CD4-positive, alpha-beta T cell (primary cell): ENCODE results near the gene NADK2. TPM values are rescaled to one million over a fixed set of nuclear protein-coding genes. Genes with fewer than 3 reads are reported as not detected.

Experiments
- ATAC-seq: fragments of 200-7000 bp; cut with Tn5 transposase; one replicate; pipeline ENCODE4 v1.10.0; 2022; ENCODE audit warnings: mild to moderate bottlenecking; ENCODE audit not compliant: poor library complexity
- CTCF ChIA-PET: fragments of 350-600 bp; sonication (Branson Sonifier 250); formaldehyde crosslinking; loops from one replicate; lab custom pipeline; 2021; ENCODE audit warnings: antibody characterized with exemption, inconsistent platforms; lab: Charles Lee
- POLR2A ChIA-PET: fragments of 350-600 bp; sonication (Branson Sonifier 250); formaldehyde crosslinking; loops from one replicate; lab custom pipeline; 2021; ENCODE audit warnings: antibody characterized with exemption, inconsistent platforms; lab: Charles Lee
- DNase-seq, 14 experiments: peaks; one replicate each; pipeline ENCODE4 v3.0.0-alpha.2; 2013 to 2020; ENCODE audit warnings: mixed read lengths in 2 of 14
- H3K27ac ChIP-seq, 2 donors: one replicate each; pipeline versions ENCODE4 v1.5.1 to v1.7.0; 2013; ENCODE audit warnings: low read length in 2 of 2, low read depth in 1 of 2, mild to moderate bottlenecking in 1 of 2
- H3K27me3 ChIP-seq, 2 experiments: 1 replicate in 1 of 2; 2 replicates in 1 of 2; pipeline versions ENCODE4 v1.6.1 to v1.7.0; 2013; ENCODE audit warnings: low read length in 2 of 2, control low read depth in 1 of 2, mild to moderate bottlenecking in 1 of 2, moderate library complexity in 1 of 2; ENCODE audit not compliant: insufficient read depth in 2 of 2, control insufficient read depth in 1 of 2
- H3K36me3 ChIP-seq: one replicate; pipeline ENCODE4 v1.6.1; 2013; ENCODE audit warnings: low read length, control low read depth; ENCODE audit not compliant: insufficient read depth
- H3K4me1 ChIP-seq: one replicate; pipeline ENCODE4 v1.6.1; 2013; ENCODE audit warnings: low read length, control low read depth; ENCODE audit not compliant: insufficient read depth
- H3K4me3 ChIP-seq: one replicate; pipeline ENCODE4 v1.5.1; 2013; ENCODE audit warnings: mild to moderate bottlenecking, low read length, moderate library complexity
- H3K9me3 ChIP-seq, 2 experiments: 1 replicate in 1 of 2; 2 replicates in 1 of 2; pipeline versions ENCODE4 v1.6.1 to v1.7.0; 2013; ENCODE audit warnings: low read length in 2 of 2, mild to moderate bottlenecking in 2 of 2, control low read depth in 1 of 2, moderate library complexity in 1 of 2; ENCODE audit not compliant: control insufficient read depth in 1 of 2, insufficient read depth in 1 of 2
- H3K27ac Mint-ChIP-seq: one replicate; pipeline ENCODE4 v1.8.0; 2020; ENCODE audit warnings: mixed read lengths
- H3K27me3 Mint-ChIP-seq: one replicate; pipeline ENCODE4 v1.8.0; 2021; ENCODE audit warnings: mixed read lengths
- H3K36me3 Mint-ChIP-seq: one replicate; pipeline ENCODE4 v1.8.0; 2021; ENCODE audit warnings: low read depth, mixed read lengths
- H3K4me1 Mint-ChIP-seq: one replicate; pipeline ENCODE4 v1.8.0; 2021; ENCODE audit warnings: low read depth, mixed read lengths
- H3K4me3 Mint-ChIP-seq: one replicate; pipeline ENCODE4 v1.8.0; 2020; ENCODE audit warnings: mild to moderate bottlenecking, mixed read lengths
- H3K9me3 Mint-ChIP-seq: one replicate; pipeline ENCODE4 v1.8.0; 2020; ENCODE audit warnings: mixed read lengths
- CTCF ChIP-seq: fragments of 200-600 bp; IDR thresholded peaks from one replicate; pipeline ENCODE4 v1.8.0; 2022; ENCODE audit warnings: antibody characterized with exemption, mild to moderate bottlenecking
- intact Hi-C, 2 experiments: fragments of 100-400 bp; cut with DNase I in 1 of 2; cut with micrococcal nuclease in 1 of 2; formaldehyde crosslinking; loops; one replicate each; pipeline versions ENCODE4 v1.15.1 to v1.9.0; 2023 to 2025; cut with DNase I, micrococcal nuclease
- total RNA-seq, 174 experiments: library from RNA in 2 of 174; stranded (reverse) in 2 of 174; gene quantifications; one replicate each; pipeline ENCODE4 v1.2.3 and lab custom pipeline; 2021 to 2026

NADK2 gene
- total RNA-seq, 2 experiments from 2014 or later = 12.5 to 13.3 TPM

GRCh38 chr5:36164461-36164860 lies 77.3 kb downstream of the NADK2 start:
- Histone ChIP-seq H3K4me1 (peaks cover 5% of the 10 kb centered on the region), H3K36me3 (peaks cover 69% of the 10 kb centered on the region), H3K27ac (no peak overlapping the region), H3K4me3 (no peak overlapping the region), H3K9me3 (no peaks in the 10 kb centered on the region), H3K27me3 (no peaks in the 10 kb centered on the region)
- H3K27ac Mint-ChIP-seq = no peak overlapping the region
- TF ChIP-seq CTCF = no peak
- DNase-seq (no peak), ATAC-seq (no peak)
- intact Hi-C loops = no loop called here
- H3K36me3 Mint-ChIP-seq = peaks cover 97% of the 10 kb centered on the region
- H3K4me3 Mint-ChIP-seq = no peak overlapping the region
- H3K27me3 Mint-ChIP-seq = no peaks in the 10 kb centered on the region
- CTCF ChIA-PET = interaction anchor here (1.2 kb wide), 1 partner anchor 77 kb away, joined by 3 read pairs; the partner anchor contains the start of gene NADK2
- H3K9me3 Mint-ChIP-seq = no peaks in the 10 kb centered on the region
- H3K4me1 Mint-ChIP-seq = peaks cover 33% of the 10 kb centered on the region
- POLR2A ChIA-PET = no interaction called here

- Histone ChIP-seq H3K4me3 (no peak overlapping the region), H3K36me3 (peaks cover 76% of the 10 kb centered on the region), H3K27me3 (no peaks in the 10 kb centered on the region), H3K27ac (no peak overlapping the region), H3K4me1 (no peaks in the 10 kb centered on the region), H3K9me3 (no peaks in the 10 kb centered on the region)
- Mint-ChIP-seq H3K36me3 (peaks cover 97% of the 10 kb centered on the region), H3K9me3 (no peaks in the 10 kb centered on the region), H3K27ac (no peak overlapping the region), H3K4me1 (peaks cover 32% of the 10 kb centered on the region), H3K4me3 (no peak overlapping the region), H3K27me3 (no peaks in the 10 kb centered on the region)
- ChIA-PET POLR2A (interaction anchor here (1.8 kb wide), 1 partner anchor 11 kb away, joined by 6 read pairs; the partner anchor contains the start of genes LMBRD2 and SKP2), CTCF (interaction anchor here (1.2 kb wide), 1 partner anchor 79 kb away, joined by 3 read pairs; the partner anchor contains the start of gene NADK2)
- no peak for TF ChIP-seq CTCF
- ATAC-seq = no peak
- DNase-seq = no peak
- intact Hi-C loops = no loop called here
Measured at GRCh38 chr5:36162810-36163486, 78.8 kb downstream of the NADK2 start.

GRCh38 chr5:36161361-36161760 lies 80.4 kb downstream of the NADK2 start:
- H3K9me3 Mint-ChIP-seq = no peaks in the 10 kb centered on the region
- Histone ChIP-seq H3K9me3 (no peaks in the 10 kb centered on the region), H3K4me1 (peaks cover under 1% of the 10 kb centered on the region), H3K27ac (no peak overlapping the region), H3K4me3 (no peak overlapping the region), H3K36me3 (peaks cover 77% of the 10 kb centered on the region), H3K27me3 (no peaks in the 10 kb centered on the region)
- H3K27ac Mint-ChIP-seq = no peak overlapping the region
- peaks cover 97% of the 10 kb centered on the region for H3K36me3 Mint-ChIP-seq
- peaks cover 30% of the 10 kb centered on the region for H3K4me1 Mint-ChIP-seq
- H3K27me3 Mint-ChIP-seq = no peaks in the 10 kb centered on the region
- intact Hi-C loops = no loop called here
- DNase-seq (no peak), ATAC-seq (no peak)
- CTCF ChIA-PET = no interaction called here
- no peak for TF ChIP-seq CTCF
- POLR2A ChIA-PET = interaction anchor here (1.8 kb wide), 1 partner anchor 10 kb away, joined by 6 read pairs; the partner anchor contains the start of genes LMBRD2 and SKP2
- H3K4me3 Mint-ChIP-seq = no peak overlapping the region
